Measurements from ENCODE around the gene SRPK1. TPM values are rescaled to one million over a fixed set of nuclear protein-coding genes. Genes with fewer than 3 reads are reported as not detected.

Gene SRPK1
- total and polyA plus RNA-seq, 8 donors, result 10.7 to 204 (median 30.4) TPM

- intact Hi-C loops (cut with DNase I; ENCODE audit: low total_unique reads), result no loop called here
- peaks cover 13 to 94% (median 73%) of the 10 kb centered on the region in 4 donors for H3K36me3 ChIP-seq
- WGBS, 5 donors, result 95 to 97% (median 96%) methylated on average over 4 of the region's 4 CpGs
Measured at GRCh38 chr6:35852994-35853393, 67.9 kb downstream of the SRPK1 start.

GRCh38 chr6:35850208-35850607, 70.7 kb downstream of the SRPK1 start:
- TF ChIP-seq CTCF (IDR thresholded peaks at IDR 0.05), result no peak
- TF ChIP-seq EP300 (IDR thresholded peaks at IDR 0.05), result no peak
- no peak for TF ChIP-seq POLR2AphosphoS5 (IDR thresholded peaks at IDR 0.05)
- TF ChIP-seq POLR2A (IDR thresholded peaks at IDR 0.05), result no peak
- H3K4me1 ChIP-seq, result no peaks in the 10 kb centered on the region
- intact Hi-C loops (cut with DNase I; ENCODE audit: low total_unique reads), result no loop called here
- peaks cover 0 to 7% (median 3%) of the 10 kb centered on the region in 4 donors for H3K9me3 ChIP-seq
- peaks cover 10 to 89% (median 62%) of the 10 kb centered on the region in 4 donors for H3K36me3 ChIP-seq
- no peak overlapping the region for H3K27ac ChIP-seq
- H3K4me3 ChIP-seq, result no peak overlapping the region
- 59 to 86% (median 78%) methylated on average over 2 of the region's 2 CpGs for WGBS, 5 donors
- H3K27me3 ChIP-seq, result no peaks in the 10 kb centered on the region
- no peak for DNase-seq

More at GRCh38 chr6:35852994-35853393, 67.9 kb downstream of the SRPK1 start:
- no peak overlapping the region for H3K4me3 ChIP-seq
- TF ChIP-seq EP300 (IDR thresholded peaks at IDR 0.05) (no peak), POLR2A (IDR thresholded peaks at IDR 0.05) (no peak), POLR2AphosphoS5 (IDR thresholded peaks at IDR 0.05) (no peak), CTCF (IDR thresholded peaks at IDR 0.05) (no peak)
- DNase-seq, result no peak
- H3K27me3 ChIP-seq, result no peaks in the 10 kb centered on the region
- no peaks in the 10 kb centered on the region for H3K4me1 ChIP-seq
- no peak overlapping the region for H3K27ac ChIP-seq
- H3K9me3 ChIP-seq, result peaks cover 0 to 7% (median 3%) of the 10 kb centered on the region in 4 donors

GRCh38 chr6:35844290-35844689, 76.6 kb downstream of the SRPK1 start:
- no peak overlapping the region for H3K4me3 ChIP-seq
- H3K4me1 ChIP-seq, result no peaks in the 10 kb centered on the region
- H3K36me3 ChIP-seq, result peaks cover 14 to 81% (median 58%) of the 10 kb centered on the region in 4 donors
- no peak for DNase-seq
- WGBS, 5 donors, result 89 to 93% (median 92%) methylated on average over 3 of the region's 3 CpGs
- TF ChIP-seq POLR2AphosphoS5 (IDR thresholded peaks at IDR 0.05) (no peak), CTCF (IDR thresholded peaks at IDR 0.05) (no peak), EP300 (IDR thresholded peaks at IDR 0.05) (no peak), POLR2A (IDR thresholded peaks at IDR 0.05) (no peak)
- intact Hi-C loops (cut with DNase I; ENCODE audit: low total_unique reads), result no loop called here
- H3K27me3 ChIP-seq, result no peaks in the 10 kb centered on the region
- peaks cover 0 to 7% (median 3%) of the 10 kb centered on the region in 4 donors for H3K9me3 ChIP-seq
- no peak overlapping the region for H3K27ac ChIP-seq

GRCh38 chr6:35842381-35842780, 78.5 kb downstream of the SRPK1 start:
- 79 to 90% (median 83%) methylated on average over 3 of the region's 3 CpGs for WGBS, 5 donors
- H3K27ac ChIP-seq, result no peak overlapping the region
- no peaks in the 10 kb centered on the region for H3K9me3 ChIP-seq
- peaks cover 23 to 83% (median 63%) of the 10 kb centered on the region in 4 donors for H3K36me3 ChIP-seq
- no peak for TF ChIP-seq POLR2A (IDR thresholded peaks at IDR 0.05)
- no peak for TF ChIP-seq EP300 (IDR thresholded peaks at IDR 0.05)
- no peak for TF ChIP-seq POLR2AphosphoS5 (IDR thresholded peaks at IDR 0.05)
- TF ChIP-seq CTCF (IDR thresholded peaks at IDR 0.05), result no peak
- intact Hi-C loops (cut with DNase I; ENCODE audit: low total_unique reads), result no loop called here
- H3K27me3 ChIP-seq, result no peaks in the 10 kb centered on the region
- no peaks in the 10 kb centered on the region for H3K4me1 ChIP-seq
- H3K4me3 ChIP-seq, result no peak overlapping the region
- DNase-seq, result no peak

All from stomach (tissue), 9 donors.